SHP77 treated with DMSO at 0.1 percent for 48 hours (cell line): ENCODE measurements around the gene LGALS13.
"Not testable (repeated sequence)": the region's sequence is repeated elsewhere in the genome, so short reads cannot be mapped to it uniquely, and the experiment has no call there.

ENCODE experiments used
- DNase-seq: peaks from one replicate; lab custom pipeline; 2025; lab: John Stamatoyannopoulos, UW

The LGALS13 gene

GRCh38 chr19:39617745-39618144, 15.4 kb downstream of the LGALS13 start:
- DNase-seq, result no peak

- no peak for DNase-seq
Measured at GRCh38 chr19:39623946-39624345, 21.6 kb downstream of the LGALS13 start.

GRCh38 chr19:39627631-39628030, 25.3 kb downstream of the LGALS13 start:
- DNase-seq, result not testable (repeated sequence)

DNA sequence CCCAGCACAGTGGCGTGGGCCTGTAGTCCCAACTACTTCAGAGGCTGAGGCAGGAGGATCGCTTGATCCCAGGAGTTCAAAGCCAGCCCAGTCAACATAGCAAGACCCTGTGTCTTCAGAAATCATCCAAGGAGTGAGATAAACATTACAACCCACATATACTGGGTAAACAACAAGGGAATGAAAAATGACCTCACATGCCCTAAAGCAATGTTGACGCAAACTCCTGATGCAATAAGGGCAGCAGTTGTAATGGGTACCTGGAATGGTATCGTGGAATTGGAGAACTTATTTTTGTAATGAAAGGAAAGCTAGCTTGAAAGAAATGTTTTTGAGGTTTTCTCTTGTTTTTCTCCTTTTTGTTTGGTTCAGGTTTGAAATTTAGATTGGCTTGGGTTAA, 28.9 kb downstream of the LGALS13 start:
- no peak for DNase-seq

DNA sequence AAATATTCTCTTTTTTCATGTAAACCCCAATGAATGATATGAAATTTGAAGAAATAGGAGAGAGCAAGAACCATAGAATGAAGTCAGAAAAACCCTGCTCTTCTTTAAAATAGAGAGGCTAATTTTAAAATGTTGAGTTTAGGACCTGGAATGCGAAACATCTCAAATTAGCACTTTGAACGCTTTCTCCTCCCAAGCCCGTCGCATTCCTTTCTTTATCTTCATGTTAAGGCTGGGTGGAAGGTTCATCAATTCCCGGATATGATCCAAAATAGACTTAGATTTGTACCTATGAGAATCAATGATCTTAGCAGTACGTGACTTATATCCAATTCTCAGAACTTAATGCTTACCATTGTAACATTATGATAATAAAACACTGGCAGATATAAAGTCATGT, 29.3 kb downstream of the LGALS13 start:
- no peak for DNase-seq

- DNase-seq, result no peak
Measured at GRCh38 chr19:39637891-39638290, 35.6 kb downstream of the LGALS13 start.

GRCh38 chr19:39641773-39642172, 39.4 kb downstream of the LGALS13 start:
- no peak for DNase-seq

- DNase-seq, result no peak
Measured at GRCh38 chr19:39643591-39643990, 41.3 kb downstream of the LGALS13 start.

GRCh38 chr19:39645800-39646411, 43.6 kb downstream of the LGALS13 start:
- DNase-seq, result no peak

GRCh38 chr19:39647918-39648317, 45.6 kb downstream of the LGALS13 start:
- DNase-seq, result no peak

DNA sequence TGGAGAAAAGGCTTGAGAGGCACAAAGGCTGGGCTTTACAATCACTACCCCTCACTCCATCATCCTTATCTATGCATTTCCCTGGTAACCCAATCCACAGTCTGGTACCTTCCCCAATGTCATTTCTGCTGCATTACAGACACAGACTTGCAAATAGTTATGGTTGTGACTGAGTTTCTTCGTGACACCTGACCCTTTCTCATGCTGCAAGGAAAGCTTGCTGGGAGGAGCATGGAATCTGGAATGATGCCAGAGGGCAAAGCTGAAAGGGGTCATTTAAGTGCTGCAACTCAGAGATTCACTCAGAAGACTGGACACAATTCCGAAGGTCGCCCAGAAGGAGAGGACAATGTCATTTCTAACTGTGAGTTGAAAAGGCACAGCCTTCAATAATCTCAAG, 53.3 kb downstream of the LGALS13 start, which contains the start of gene LGALS16:
LGALS16 (plus strand) TSS at position 301 of the 400 bp plus-strand sequence; CDS start at position 350, 49 bp downstream.
- DNase-seq, result no peak
